Bronchial epithelial cell (primary cell): ENCODE data around the gene SENP2. TPM values are rescaled to one million over a fixed set of nuclear protein-coding genes. Genes with fewer than 3 reads are reported as not detected.
A peak's percentile ranks its signal among the peaks of the same experiment; 100 is the strongest.

Experiments used
- DNase-seq: peaks from one replicate; pipeline ENCODE4 v3.0.0-alpha.2; 2010; ENCODE audit warnings: low read depth
- FAIRE-seq: peaks from 2 replicates; lab custom pipeline; 2011; peaks lifted over from hg19 to GRCh38; lab: Jason Lieb, UNC
- H3K27me3 ChIP-seq: 2 replicates; pipeline ENCODE4 v1.5.1; 2011; ENCODE audit warnings: low read length; ENCODE audit not compliant: control insufficient read depth, insufficient read depth
- H3K36me3 ChIP-seq: 2 replicates; pipeline ENCODE4 v1.5.1; 2011; ENCODE audit warnings: low read length; ENCODE audit not compliant: control insufficient read depth, insufficient read depth
- H3K4me3 ChIP-seq: 2 replicates; pipeline ENCODE4 v1.5.1; 2011; ENCODE audit warnings: mild to moderate bottlenecking, low read depth, low read length, control low read depth
- CTCF ChIP-seq: IDR thresholded peaks from 2 replicates; pipeline ENCODE4 v1.5.1; 2011; ENCODE audit warnings: mild to moderate bottlenecking, moderate library complexity, low read length, control low read depth, inconsistent platforms; ENCODE audit not compliant: insufficient read depth, severe bottlenecking
- total RNA-seq: library from RNA; depleted of rRNA; stranded (reverse); fragments of >200 nt; gene quantifications from 2 replicates; pipeline ENCODE4 v1.2.1, GENCODE V29; 2014

SENP2 gene
- total RNA-seq, 1 donor from 2014 or later: 30.5 TPM

GRCh38 chr3:185656321-185656840, 70.3 kb downstream of the SENP2 start:
- no peak for TF ChIP-seq CTCF
- Histone ChIP-seq H3K27me3 (no peaks in the 10 kb centered on the region), H3K4me3 (no peak overlapping the region), H3K36me3 (peaks cover 23% of the 10 kb centered on the region)
- no peak for FAIRE-seq
- DNase-seq: peak; percentile 92

- peak; percentile 58 for FAIRE-seq
- no peaks in the 10 kb centered on the region for H3K27me3 ChIP-seq
- H3K36me3 ChIP-seq: peaks cover 21% of the 10 kb centered on the region
- DNase-seq: no peak
- H3K4me3 ChIP-seq: no peak overlapping the region
- TF ChIP-seq CTCF: no peak
Measured at GRCh38 chr3:185657211-185657610, 71.1 kb downstream of the SENP2 start.

GRCh38 chr3:185657691-185658503, 71.8 kb downstream of the SENP2 start:
- no peaks in the 10 kb centered on the region for H3K27me3 ChIP-seq
- no peak for FAIRE-seq
- no peak overlapping the region for H3K4me3 ChIP-seq
- no peak for DNase-seq
- H3K36me3 ChIP-seq: peaks cover 19% of the 10 kb centered on the region
- no peak for TF ChIP-seq CTCF

GRCh38 chr3:185658504-185658912, 72.4 kb downstream of the SENP2 start:
- FAIRE-seq: peak; percentile 94
- DNase-seq: peak; percentile 97
- no peak for TF ChIP-seq CTCF
- H3K36me3 ChIP-seq: peaks cover 20% of the 10 kb centered on the region
- H3K27me3 ChIP-seq: no peaks in the 10 kb centered on the region
- no peak overlapping the region for H3K4me3 ChIP-seq

- no peak for TF ChIP-seq CTCF
- no peak for FAIRE-seq
- peaks cover 18% of the 10 kb centered on the region for H3K36me3 ChIP-seq
Measured at GRCh38 chr3:185658943-185659342, 72.8 kb downstream of the SENP2 start.

More at GRCh38 chr3:185658943-185659342, 72.8 kb downstream of the SENP2 start:
- Histone ChIP-seq H3K4me3 (no peak overlapping the region), H3K27me3 (no peaks in the 10 kb centered on the region)
- DNase-seq: no peak
